Thymus (tissue), 11 donors: ENCODE data around the gene TUSC2. TPM values are rescaled to one million over a fixed set of nuclear protein-coding genes. Genes with fewer than 3 reads are reported as not detected.
A peak's percentile ranks its signal among the peaks of the same experiment; 100 is the strongest.

Source experiments
- DNase-seq, 9 donors: peaks; one replicate each; pipeline ENCODE4 v3.0.0-alpha.2; 2013; ENCODE audit warnings: low spot score in 9 of 9, low read depth in 6 of 9, missing footprints in 1 of 9
- H3K27ac ChIP-seq, 2 donors: one replicate each; pipeline ENCODE4 v1.5.1; 2013; ENCODE audit warnings: control low read depth in 1 of 2, low read depth in 1 of 2, low read length in 1 of 2, mild to moderate bottlenecking in 1 of 2, moderate library complexity in 1 of 2
- H3K27me3 ChIP-seq, 2 donors: one replicate each; pipeline ENCODE4 v1.5.1; 2013; ENCODE audit warnings: low read length in 1 of 2; ENCODE audit not compliant: control insufficient read depth in 2 of 2, insufficient read depth in 1 of 2
- H3K36me3 ChIP-seq, 2 donors: one replicate each; pipeline ENCODE4 v1.5.1; 2013; ENCODE audit warnings: low read length in 1 of 2, mild to moderate bottlenecking in 1 of 2, moderate library complexity in 1 of 2; ENCODE audit not compliant: control insufficient read depth in 2 of 2, insufficient read depth in 2 of 2
- H3K4me1 ChIP-seq, 2 donors: one replicate each; pipeline ENCODE4 v1.5.1; 2013; ENCODE audit warnings: low read length in 2 of 2; ENCODE audit not compliant: control insufficient read depth in 2 of 2, insufficient read depth in 2 of 2
- H3K4me3 ChIP-seq, 2 donors: one replicate each; pipeline ENCODE4 v1.5.1; 2013; ENCODE audit warnings: low read length in 2 of 2, control low read depth in 1 of 2, mild to moderate bottlenecking in 1 of 2
- H3K9me3 ChIP-seq, 2 donors: one replicate each; pipeline ENCODE4 v1.5.1; 2013; ENCODE audit warnings: low read length in 1 of 2, mild to moderate bottlenecking in 1 of 2; ENCODE audit not compliant: control insufficient read depth in 2 of 2, insufficient read depth in 1 of 2
- WGBS: extraction: QIAGEN DNeasy Blood & Tissue Kit; methylation state at CpG from one replicate; pipeline ENCODE4 v1.1.7; 2013; 5-methylcytosine and 5-hydroxymethylcytosine counted together
- polyA plus RNA-seq: library from polyadenylated mRNA; stranded (reverse); fragments of 200-250 nt; gene quantifications from one replicate; pipeline ENCODE4 v1.2.3, GENCODE V29; 2013
- total RNA-seq: library from RNA; stranded (reverse); fragments of 120-200 nt; gene quantifications from one replicate; pipeline ENCODE4 v1.2.4, GENCODE V29; 2013
- donor health status: healthy.

The TUSC2 gene
- total and polyA plus RNA-seq, 2 donors = 23.6 to 27.5 TPM

GRCh38 chr3:50276762-50277101 lies 51.3 kb downstream of the TUSC2 start:
- Histone ChIP-seq H3K36me3 (no peaks in the 10 kb centered on the region), H3K27me3 (peaks cover 48 to 74% of the 10 kb centered on the region in 2 donors), H3K9me3 (peaks cover 0 to 23% of the 10 kb centered on the region in 2 donors), H3K4me1 (peaks cover 0 to 20% of the 10 kb centered on the region in 2 donors), H3K4me3 (no peak overlapping the region), H3K27ac (no peak overlapping the region)
- no peak for DNase-seq
- 73% methylated on average over 17 of the region's 17 CpGs for WGBS

GRCh38 chr3:50275996-50276761 lies 51.8 kb downstream of the TUSC2 start:
- WGBS = 13% methylated on average over 79 of the region's 79 CpGs
- peak overlapping the region in 1 of 2 donors; percentile 14 for H3K4me3 ChIP-seq
- DNase-seq = peak in 2 of 9 donors; percentile 26 to 45
- H3K36me3 ChIP-seq = no peaks in the 10 kb centered on the region
- H3K27ac ChIP-seq = no peak overlapping the region
- H3K9me3 ChIP-seq = peaks cover 0 to 23% of the 10 kb centered on the region in 2 donors
- peaks cover 0 to 20% of the 10 kb centered on the region in 2 donors for H3K4me1 ChIP-seq
- H3K27me3 ChIP-seq = peaks cover 48 to 75% of the 10 kb centered on the region in 2 donors

GRCh38 chr3:50275141-50275995 lies 52.7 kb downstream of the TUSC2 start:
- Histone ChIP-seq H3K4me3 (no peak overlapping the region), H3K27ac (no peak overlapping the region), H3K27me3 (peaks cover 48 to 77% of the 10 kb centered on the region in 2 donors), H3K4me1 (peaks cover 0 to 20% of the 10 kb centered on the region in 2 donors), H3K36me3 (no peaks in the 10 kb centered on the region), H3K9me3 (peaks cover 0 to 23% of the 10 kb centered on the region in 2 donors)
- no peak for DNase-seq
- WGBS = 8% methylated on average over 65 of the region's 65 CpGs

Other genes starting within 250 kb of the TUSC2 start
- 142 TPM for gene RBM5, start 239.3 kb downstream of the TUSC2 start, total RNA-seq
- 219 TPM for gene RBM5, start 239.3 kb downstream of the TUSC2 start, polyA plus RNA-seq
- gene SEMA3F, start 172.9 kb downstream of the TUSC2 start, total RNA-seq = 4.4 TPM
- gene SEMA3F, start 172.9 kb downstream of the TUSC2 start, polyA plus RNA-seq = 19.7 TPM
- 0.05 TPM for gene GNAT1, start 136.6 kb downstream of the TUSC2 start, total RNA-seq
- gene GNAT1, start 136.6 kb downstream of the TUSC2 start, polyA plus RNA-seq = 0.05 TPM
- gene SLC38A3, start 123.0 kb downstream of the TUSC2 start, total RNA-seq = 0.05 TPM
- gene SLC38A3, start 123.0 kb downstream of the TUSC2 start, polyA plus RNA-seq = 0.18 TPM
- gene GNAI2, start 92.0 kb downstream of the TUSC2 start, total RNA-seq = 177 TPM
- gene GNAI2, start 92.0 kb downstream of the TUSC2 start, polyA plus RNA-seq = 187 TPM
- 0.66 TPM for gene SEMA3B, start 59.1 kb downstream of the TUSC2 start, total RNA-seq
- gene SEMA3B, start 59.1 kb downstream of the TUSC2 start, polyA plus RNA-seq = 4.8 TPM
- not detected for gene LSMEM2, start 49.1 kb downstream of the TUSC2 start, total RNA-seq
- 0.11 TPM for gene LSMEM2, start 49.1 kb downstream of the TUSC2 start, polyA plus RNA-seq
- gene IFRD2, start 35.8 kb downstream of the TUSC2 start, total RNA-seq = 31.0 TPM
- gene IFRD2, start 35.8 kb downstream of the TUSC2 start, polyA plus RNA-seq = 52.3 TPM
- 2.5 TPM for gene HYAL3, start 28.8 kb downstream of the TUSC2 start, total RNA-seq
- gene HYAL3, start 28.8 kb downstream of the TUSC2 start, polyA plus RNA-seq = 2.5 TPM
- gene NAA80, start 28.8 kb downstream of the TUSC2 start, total RNA-seq = 6.4 TPM
- 23.7 TPM for gene NAA80, start 28.8 kb downstream of the TUSC2 start, polyA plus RNA-seq
- 0.09 TPM for gene HYAL1, start 24.6 kb downstream of the TUSC2 start, total RNA-seq
- gene HYAL1, start 24.6 kb downstream of the TUSC2 start, polyA plus RNA-seq = 1.8 TPM
- 15.2 TPM for gene HYAL2, start 5.5 kb downstream of the TUSC2 start, total RNA-seq
- 32.7 TPM for gene HYAL2, start 5.5 kb downstream of the TUSC2 start, polyA plus RNA-seq
- gene RASSF1, start 12.6 kb upstream of the TUSC2 start, total RNA-seq = 17.6 TPM
- 40.3 TPM for gene RASSF1, start 12.6 kb upstream of the TUSC2 start, polyA plus RNA-seq
- 0.66 TPM for gene ZMYND10, start 17.5 kb upstream of the TUSC2 start, total RNA-seq
- gene ZMYND10, start 17.5 kb upstream of the TUSC2 start, polyA plus RNA-seq = 5.5 TPM
- 30.9 TPM for gene NPRL2, start 22.6 kb upstream of the TUSC2 start, total RNA-seq
- gene NPRL2, start 22.6 kb upstream of the TUSC2 start, polyA plus RNA-seq = 24.5 TPM
- 20.4 TPM for gene CYB561D2, start 22.6 kb upstream of the TUSC2 start, total RNA-seq
- 28.5 TPM for gene CYB561D2, start 22.6 kb upstream of the TUSC2 start, polyA plus RNA-seq
- gene TMEM115, start 31.3 kb upstream of the TUSC2 start, total RNA-seq = 17.3 TPM
- 21.9 TPM for gene TMEM115, start 31.3 kb upstream of the TUSC2 start, polyA plus RNA-seq
- 0.57 TPM for gene CACNA2D2, start 175.4 kb upstream of the TUSC2 start, total RNA-seq
- gene CACNA2D2, start 175.4 kb upstream of the TUSC2 start, polyA plus RNA-seq = 1.5 TPM
- gene C3orf18, start 239.5 kb upstream of the TUSC2 start, total RNA-seq = 4.5 TPM
- gene C3orf18, start 239.5 kb upstream of the TUSC2 start, polyA plus RNA-seq = 4.3 TPM
- 20.7 TPM for gene HEMK1, start 241.3 kb upstream of the TUSC2 start, total RNA-seq
- gene HEMK1, start 241.3 kb upstream of the TUSC2 start, polyA plus RNA-seq = 43.4 TPM